Measurements from ENCODE around the gene SPO11. TPM values are rescaled to one million over a fixed set of nuclear protein-coding genes. Genes with fewer than 3 reads are reported as not detected.

The SPO11 gene
- total RNA-seq, 1 experiment from 2014 or later = not detected

GRCh38 chr20:57310821-57311514 is 18.6 kb upstream of the SPO11 start:
- WGBS (ENCODE audit: extremely low coverage, insufficient read length, low lambda C conversion rate) = no CpG with 5 or more reads among the region's 11 CpGs
- no peak overlapping the region for H2AK5ac ChIP-seq (ENCODE audit: insufficient read length, low read length)
- no peak overlapping the region for H2BK12ac ChIP-seq (ENCODE audit: insufficient read length, low read depth, low read length)

More at GRCh38 chr20:57310821-57311514, 18.6 kb upstream of the SPO11 start:
- TF ChIP-seq CTCF (conservative IDR thresholded peaks at IDR 0.05) = no peak
- Histone ChIP-seq H3K9ac (ENCODE audit: extremely low read depth, insufficient read length, low read length) (no peak overlapping the region), H3K27ac (ENCODE audit: insufficient read length, low read depth, low read length) (no peak overlapping the region), H2AFZ (ENCODE audit: low read length) (no peak overlapping the region), H3K4me2 (ENCODE audit: insufficient read depth, insufficient read length, low read length) (no peak overlapping the region), H3K56ac (ENCODE audit: insufficient read length, low read depth, low read length) (no peak overlapping the region), H4K8ac (replicated peaks; ENCODE audit: insufficient read length, low read depth, low read length) (no peak overlapping the region), H3K23me2 (ENCODE audit: insufficient read length, low read depth, low read length, poor library complexity, severe bottlenecking) (no peaks in the 10 kb centered on the region), H4K5ac (ENCODE audit: insufficient read length, low read depth, low read length) (no peak overlapping the region), H3K79me1 (ENCODE audit: insufficient read depth, low read depth, low read length, poor library complexity, severe bottlenecking) (no peaks in the 10 kb centered on the region), H2BK15ac (ENCODE audit: low read depth, low read length) (no peak overlapping the region), H3K18ac (ENCODE audit: insufficient read length, low read depth, low read length) (no peak overlapping the region), H3K14ac (ENCODE audit: insufficient read depth, low read length) (no peak overlapping the region), H3K27me3 (ENCODE audit: insufficient read depth, low read length) (no peaks in the 10 kb centered on the region), H3K4ac (ENCODE audit: low read depth, low read length) (no peak overlapping the region), H2BK120ac (ENCODE audit: low read depth, low read length, poor library complexity, severe bottlenecking) (no peak overlapping the region), H3K79me2 (ENCODE audit: insufficient read depth, low read length) (no peaks in the 10 kb centered on the region), H2BK20ac (ENCODE audit: low read depth, low read length, poor library complexity, severe bottlenecking) (no peak overlapping the region), H3K4me1 (ENCODE audit: insufficient read depth, low read length) (no peaks in the 10 kb centered on the region), H4K91ac (ENCODE audit: insufficient read length, low read depth, low read length) (no peak overlapping the region), H3K23ac (ENCODE audit: insufficient read length, low read depth, low read length) (no peak overlapping the region), H3T11ph (ENCODE audit: low read length) (no peak overlapping the region), H4K20me1 (ENCODE audit: control insufficient read depth, insufficient read depth, insufficient read length) (no peaks in the 10 kb centered on the region), H3K9me3 (ENCODE audit: control insufficient read depth, low read depth, low read length) (no peaks in the 10 kb centered on the region), H2BK5ac (ENCODE audit: insufficient read length, low read length) (no peak overlapping the region)
- Mint-ChIP-seq H3K4me3 (no peak overlapping the region), H3K36me3 (ENCODE audit: insufficient read depth in 1 of 3, low read depth in 3 of 3) (no peaks in the 10 kb centered on the region), H3K9me3 (no peaks in the 10 kb centered on the region), H3K4me1 (no peaks in the 10 kb centered on the region), H3K27me3 (ENCODE audit: low read depth) (peaks cover 16% of the 10 kb centered on the region), H3K27ac (no peak overlapping the region)
- DNase-seq = no peak

Data from H9 (cell line).